Measurements from ENCODE around the gene DNAJB11. TPM values are rescaled to one million over a fixed set of nuclear protein-coding genes. Genes with fewer than 3 reads are reported as not detected.
"Not testable (repeated sequence)": the region's sequence is repeated elsewhere in the genome, so short reads cannot be mapped to it uniquely, and the experiment has no call there.

DNAJB11 gene
- total RNA-seq, 1 experiment from 2014 or later = 137 TPM

GRCh38 chr3:186617036-186617946, 46.8 kb downstream of the DNAJB11 start:
- DNase-seq (ENCODE audit: low read depth) = peak; percentile 98

GRCh38 chr3:186618318-186618938, 47.9 kb downstream of the DNAJB11 start:
- DNase-seq (ENCODE audit: low read depth) = no peak

GRCh38 chr3:186619787-186620212, 49.3 kb downstream of the DNAJB11 start:
- no peak for DNase-seq (ENCODE audit: low read depth)

- DNase-seq (ENCODE audit: low read depth) = no peak
These were observed 49.9 kb downstream of the DNAJB11 start for GRCh38 chr3:186620213-186621092.

GRCh38 chr3:186621894-186622650, 51.6 kb downstream of the DNAJB11 start:
- DNase-seq (ENCODE audit: low read depth) = no peak

- no peak for DNase-seq (ENCODE audit: low read depth)
These were observed 52.3 kb downstream of the DNAJB11 start for GRCh38 chr3:186622651-186623310.

GRCh38 chr3:186624598-186624997, 54.1 kb downstream of the DNAJB11 start:
- DNase-seq (ENCODE audit: low read depth) = no peak

- DNase-seq (ENCODE audit: low read depth) = no peak
These were observed 55.1 kb downstream of the DNAJB11 start for GRCh38 chr3:186625600-186626042.

GRCh38 chr3:186626254-186626847, 55.8 kb downstream of the DNAJB11 start:
- DNase-seq (ENCODE audit: low read depth) = no peak

- no peak for DNase-seq (ENCODE audit: low read depth)
These were observed 57.4 kb downstream of the DNAJB11 start for GRCh38 chr3:186627852-186628414.

- no peak for DNase-seq (ENCODE audit: low read depth)
These were observed 58.2 kb downstream of the DNAJB11 start for GRCh38 chr3:186628756-186629155.

- DNase-seq (ENCODE audit: low read depth) = no peak
These were observed 60.6 kb downstream of the DNAJB11 start for GRCh38 chr3:186630950-186631641.

- no peak for DNase-seq (ENCODE audit: low read depth)
These were observed 63.0 kb downstream of the DNAJB11 start for GRCh38 chr3:186633481-186633880.

- DNase-seq (ENCODE audit: low read depth) = not testable (repeated sequence)
These were observed 63.7 kb downstream of the DNAJB11 start for GRCh38 chr3:186634207-186634606.

Other genes starting within 250 kb of the DNAJB11 start
- 12.7 and 20.5 TPM in 2 replicates for gene DGKG, start 208.5 kb upstream of the DNAJB11 start, total RNA-seq (2014; rRNA removed; shearing (Covaris generic))
- gene CRYGS, start 26.3 kb upstream of the DNAJB11 start, total RNA-seq (2014; rRNA removed; shearing (Covaris generic)) = 0.51 and 2.6 TPM in 2 replicates
- 15.9 and 17.7 TPM in 2 replicates for gene TBCCD1, start 3.4 kb upstream of the DNAJB11 start, total RNA-seq (2014; rRNA removed; shearing (Covaris generic))
- not detected in 2 replicates for gene AHSG, start 42.3 kb downstream of the DNAJB11 start, total RNA-seq (2014; rRNA removed; shearing (Covaris generic))
- not detected in 2 replicates for gene FETUB, start 69.7 kb downstream of the DNAJB11 start, total RNA-seq (2014; rRNA removed; shearing (Covaris generic))
- not detected in 2 replicates for gene HRG, start 95.3 kb downstream of the DNAJB11 start, total RNA-seq (2014; rRNA removed; shearing (Covaris generic))
- not detected in 2 replicates for gene KNG1, start 146.6 kb downstream of the DNAJB11 start, total RNA-seq (2014; rRNA removed; shearing (Covaris generic))
- gene EIF4A2, start 212.9 kb downstream of the DNAJB11 start, total RNA-seq (2014; rRNA removed; shearing (Covaris generic)) = 697 and 819 TPM in 2 replicates
- gene RFC4, start 235.8 kb downstream of the DNAJB11 start, total RNA-seq (2014; rRNA removed; shearing (Covaris generic)) = 167 and 198 TPM in 2 replicates